Karpas-422 (cell line): ENCODE measurements around the gene PPP2R2C. TPM values are rescaled to one million over a fixed set of nuclear protein-coding genes. Genes with fewer than 3 reads are reported as not detected.

ENCODE experiments used
- DNase-seq: peaks from one replicate; pipeline ENCODE4 v3.0.0-alpha.2; 2015
- H2AFZ ChIP-seq: fragments of 200-600 bp; sonication (generic); 2 replicates; pipeline ENCODE4 v1.6.1; 2014; ENCODE audit warnings: antibody characterized with exemption, low read length, mixed read lengths
- H3K27ac ChIP-seq: fragments of 200-600 bp; sonication (generic); 2 replicates; pipeline ENCODE4 v1.5.1; 2014; ENCODE audit warnings: mild to moderate bottlenecking, low read length, moderate library complexity
- H3K27me3 ChIP-seq: fragments of 200-600 bp; sonication (generic); 2 replicates; pipeline ENCODE4 v1.6.1; 2014; ENCODE audit warnings: low read length, mixed read lengths
- H3K36me3 ChIP-seq: fragments of 200-600 bp; sonication (generic); 2 replicates; pipeline ENCODE4 v1.6.1; 2014; ENCODE audit warnings: low read length, mixed read lengths; ENCODE audit not compliant: insufficient read depth
- H3K4me1 ChIP-seq: fragments of 200-600 bp; sonication (generic); 2 replicates; pipeline ENCODE4 v1.6.1; 2014; ENCODE audit warnings: mild to moderate bottlenecking, low read length, mixed read lengths
- H3K4me2 ChIP-seq: fragments of 200-600 bp; sonication (generic); 2 replicates; pipeline ENCODE4 v1.6.1; 2014; ENCODE audit warnings: low read length, low read depth, mild to moderate bottlenecking; ENCODE audit not compliant: poor library complexity, severe bottlenecking
- H3K4me3 ChIP-seq: fragments of 200-600 bp; sonication (generic); 2 replicates; pipeline ENCODE4 v1.5.1; 2014; ENCODE audit warnings: mild to moderate bottlenecking, antibody characterized with exemption, low read length, mixed read lengths
- H3K79me2 ChIP-seq: fragments of 200-600 bp; sonication (generic); 2 replicates; pipeline ENCODE4 v1.6.1; 2014; ENCODE audit warnings: mild to moderate bottlenecking, low read length, mixed read lengths
- H3K9ac ChIP-seq: fragments of 200-600 bp; sonication (generic); 2 replicates; pipeline ENCODE4 v1.6.0; 2014; ENCODE audit warnings: low read length
- H3K9me2 ChIP-seq: fragments of 200-600 bp; sonication (generic), shearing (Covaris generic); replicated peaks from 2 replicates; pipeline ENCODE4 v1.6.0; 2014; ENCODE audit warnings: mild to moderate bottlenecking, low read length, moderate library complexity; ENCODE audit not compliant: insufficient read depth
- H3K9me3 ChIP-seq: fragments of 300-700, 200-600 bp; sonication (generic); 2 replicates; pipeline ENCODE4 v1.6.1; 2014; ENCODE audit warnings: low read length, mixed read lengths
- H4K20me1 ChIP-seq: fragments of 200-600 bp; sonication (generic); 2 replicates; pipeline ENCODE4 v1.6.1; 2014; ENCODE audit warnings: mild to moderate bottlenecking, antibody characterized with exemption, low read length, low read depth; ENCODE audit not compliant: insufficient read depth
- total RNA-seq: library from RNA; depleted of rRNA; stranded (reverse); fragments of >200 nt; shearing (Covaris generic); gene quantifications from 2 replicates; pipeline ENCODE4 v1.2.3, GENCODE V29; 2014; ENCODE audit warnings: low replicate concordance

The PPP2R2C gene
- total RNA-seq, 1 experiment from 2014 or later: not detected

GRCh38 chr4:6361076-6361784 lies 111.2 kb downstream of the PPP2R2C start:
- no peaks in the 10 kb centered on the region for H3K9me2 ChIP-seq
- H3K27me3 ChIP-seq: no peaks in the 10 kb centered on the region
- DNase-seq: no peak
- no peak overlapping the region for H3K4me3 ChIP-seq
- H3K4me2 ChIP-seq: no peak overlapping the region
- H3K36me3 ChIP-seq: no peaks in the 10 kb centered on the region
- no peak overlapping the region for H3K27ac ChIP-seq
- no peaks in the 10 kb centered on the region for H3K79me2 ChIP-seq
- H4K20me1 ChIP-seq: no peaks in the 10 kb centered on the region
- H3K9ac ChIP-seq: no peak overlapping the region
- H3K9me3 ChIP-seq: no peaks in the 10 kb centered on the region
- no peaks in the 10 kb centered on the region for H3K4me1 ChIP-seq
- no peak overlapping the region for H2AFZ ChIP-seq

GRCh38 chr4:6360385-6360784 lies 112.0 kb downstream of the PPP2R2C start:
- H3K9me3 ChIP-seq: no peaks in the 10 kb centered on the region
- H3K27ac ChIP-seq: no peak overlapping the region
- H3K27me3 ChIP-seq: no peaks in the 10 kb centered on the region
- no peaks in the 10 kb centered on the region for H4K20me1 ChIP-seq
- DNase-seq: no peak
- H3K9ac ChIP-seq: no peak overlapping the region
- H3K4me3 ChIP-seq: no peak overlapping the region
- no peaks in the 10 kb centered on the region for H3K79me2 ChIP-seq
- no peak overlapping the region for H3K4me2 ChIP-seq
- H3K9me2 ChIP-seq: no peaks in the 10 kb centered on the region
- H3K36me3 ChIP-seq: no peaks in the 10 kb centered on the region
- no peaks in the 10 kb centered on the region for H3K4me1 ChIP-seq
- no peak overlapping the region for H2AFZ ChIP-seq

GRCh38 chr4:6359536-6360308 lies 112.7 kb downstream of the PPP2R2C start:
- H3K4me2 ChIP-seq: no peak overlapping the region
- no peaks in the 10 kb centered on the region for H4K20me1 ChIP-seq
- no peaks in the 10 kb centered on the region for H3K9me3 ChIP-seq
- no peaks in the 10 kb centered on the region for H3K4me1 ChIP-seq
- H2AFZ ChIP-seq: no peak overlapping the region
- no peak overlapping the region for H3K27ac ChIP-seq
- DNase-seq: no peak
- no peak overlapping the region for H3K4me3 ChIP-seq
- no peaks in the 10 kb centered on the region for H3K9me2 ChIP-seq
- H3K9ac ChIP-seq: no peak overlapping the region
- H3K27me3 ChIP-seq: no peaks in the 10 kb centered on the region
- H3K79me2 ChIP-seq: no peaks in the 10 kb centered on the region
- H3K36me3 ChIP-seq: no peaks in the 10 kb centered on the region

- DNase-seq: no peak
- H3K9me3 ChIP-seq: no peaks in the 10 kb centered on the region
- no peaks in the 10 kb centered on the region for H3K36me3 ChIP-seq
- no peak overlapping the region for H2AFZ ChIP-seq
- no peak overlapping the region for H3K4me3 ChIP-seq
- no peaks in the 10 kb centered on the region for H3K4me1 ChIP-seq
- H3K79me2 ChIP-seq: no peaks in the 10 kb centered on the region
- no peak overlapping the region for H3K4me2 ChIP-seq
- no peaks in the 10 kb centered on the region for H3K27me3 ChIP-seq
- no peak overlapping the region for H3K9ac ChIP-seq
- no peaks in the 10 kb centered on the region for H3K9me2 ChIP-seq
- H3K27ac ChIP-seq: no peak overlapping the region
- H4K20me1 ChIP-seq: no peaks in the 10 kb centered on the region
These were observed 114.9 kb downstream of the PPP2R2C start for GRCh38 chr4:6357476-6357875.

- Histone ChIP-seq H3K4me1 (no peaks in the 10 kb centered on the region), H3K4me2 (no peak overlapping the region), H3K9me2 (no peaks in the 10 kb centered on the region), H3K79me2 (no peaks in the 10 kb centered on the region), H3K36me3 (no peaks in the 10 kb centered on the region), H4K20me1 (no peaks in the 10 kb centered on the region), H3K4me3 (no peak overlapping the region), H3K9me3 (no peaks in the 10 kb centered on the region), H3K27me3 (no peaks in the 10 kb centered on the region), H2AFZ (no peak overlapping the region), H3K9ac (no peak overlapping the region), H3K27ac (no peak overlapping the region)
- DNase-seq: no peak
These were observed 116.3 kb downstream of the PPP2R2C start for GRCh38 chr4:6356076-6356560.

- Histone ChIP-seq H3K36me3 (no peaks in the 10 kb centered on the region), H2AFZ (no peak overlapping the region), H3K79me2 (no peaks in the 10 kb centered on the region), H4K20me1 (no peaks in the 10 kb centered on the region), H3K9me2 (no peaks in the 10 kb centered on the region), H3K27me3 (no peaks in the 10 kb centered on the region), H3K9me3 (no peaks in the 10 kb centered on the region), H3K4me3 (no peak overlapping the region), H3K9ac (no peak overlapping the region), H3K4me2 (no peak overlapping the region), H3K27ac (no peak overlapping the region), H3K4me1 (no peaks in the 10 kb centered on the region)
- DNase-seq: no peak
These were observed 117.4 kb downstream of the PPP2R2C start for GRCh38 chr4:6355052-6355451.

- H3K4me1 ChIP-seq: no peaks in the 10 kb centered on the region
- no peak overlapping the region for H3K4me3 ChIP-seq
- H4K20me1 ChIP-seq: no peaks in the 10 kb centered on the region
- no peaks in the 10 kb centered on the region for H3K27me3 ChIP-seq
- H3K36me3 ChIP-seq: no peaks in the 10 kb centered on the region
- no peaks in the 10 kb centered on the region for H3K79me2 ChIP-seq
- no peak overlapping the region for H2AFZ ChIP-seq
- H3K4me2 ChIP-seq: no peak overlapping the region
- no peak overlapping the region for H3K9ac ChIP-seq
- H3K9me2 ChIP-seq: no peaks in the 10 kb centered on the region
- H3K9me3 ChIP-seq: no peaks in the 10 kb centered on the region
- DNase-seq: no peak
- H3K27ac ChIP-seq: no peak overlapping the region
These were observed 117.8 kb downstream of the PPP2R2C start for GRCh38 chr4:6354626-6355025.

- H3K9ac ChIP-seq: no peak overlapping the region
- H3K36me3 ChIP-seq: no peaks in the 10 kb centered on the region
- no peaks in the 10 kb centered on the region for H4K20me1 ChIP-seq
- H3K79me2 ChIP-seq: no peaks in the 10 kb centered on the region
- H2AFZ ChIP-seq: no peak overlapping the region
- H3K27me3 ChIP-seq: no peaks in the 10 kb centered on the region
- H3K9me3 ChIP-seq: no peaks in the 10 kb centered on the region
- DNase-seq: no peak
- H3K9me2 ChIP-seq: no peaks in the 10 kb centered on the region
- no peak overlapping the region for H3K4me3 ChIP-seq
- H3K4me1 ChIP-seq: no peaks in the 10 kb centered on the region
- no peak overlapping the region for H3K27ac ChIP-seq
- H3K4me2 ChIP-seq: no peak overlapping the region
These were observed 118.3 kb downstream of the PPP2R2C start for GRCh38 chr4:6354119-6354518.
